HG03108 (cell line): ENCODE results near the gene NME2.
"Not testable (repeated sequence)": the region's sequence is repeated elsewhere in the genome, so short reads cannot be mapped to it uniquely, and the experiment has no call there.

Experiments used
- ATAC-seq: cut with Tn5 transposase; IDR thresholded peaks from one replicate; pipeline ENCODE4 v1.9.1; 2021; ENCODE audit warnings: moderate library complexity; ENCODE audit not compliant: unreplicated experiment

Gene NME2

GRCh38 chr17:51152766-51153209 lies 13.4 kb upstream of the NME2 start:
- no peak for ATAC-seq

- ATAC-seq: peak; percentile 87
These were observed 12.8 kb upstream of the NME2 start, which contains the start of gene NME1 for GRCh38 chr17:51153210-51154072. TSS of gene NME1 (plus strand) at chr17:51153559. CDS start at chr17:51155655, 2,096 bp downstream.

GRCh38 chr17:51154176-51154575 lies 12.0 kb upstream of the NME2 start:
- no peak for ATAC-seq

- no peak for ATAC-seq
These were observed 10.8 kb upstream of the NME2 start for GRCh38 chr17:51155416-51155815.

GRCh38 chr17:51159604-51160003 lies 6.6 kb upstream of the NME2 start:
- no peak for ATAC-seq

- no peak for ATAC-seq
These were observed 4.7 kb upstream of the NME2 start for GRCh38 chr17:51161541-51161940.

- no peak for ATAC-seq
These were observed 1.1 kb upstream of the NME2 start for GRCh38 chr17:51164911-51165679.

GRCh38 chr17:51165680-51166197 lies 472 bp upstream of the NME2 start:
- no peak for ATAC-seq

- ATAC-seq: peak; percentile 35
These were observed 1.0 kb downstream of the NME2 start for GRCh38 chr17:51166987-51167931.

GRCh38 chr17:51169340-51169739 lies 3.1 kb downstream of the NME2 start:
- no peak for ATAC-seq

- no peak for ATAC-seq
These were observed 4.5 kb downstream of the NME2 start for GRCh38 chr17:51170736-51171135.

- ATAC-seq: not testable (repeated sequence)
These were observed 5.8 kb downstream of the NME2 start for GRCh38 chr17:51172030-51172429.

GRCh38 chr17:51180486-51180885 lies 14.3 kb downstream of the NME2 start:
- no peak for ATAC-seq

- ATAC-seq: no peak
These were observed 17.9 kb downstream of the NME2 start for GRCh38 chr17:51184124-51184523.

GRCh38 chr17:51185763-51186332 lies 19.6 kb downstream of the NME2 start:
- ATAC-seq: no peak

- no peak for ATAC-seq
These were observed 22.1 kb downstream of the NME2 start for GRCh38 chr17:51188271-51188833.

GRCh38 chr17:51189162-51189561 lies 23.0 kb downstream of the NME2 start:
- no peak for ATAC-seq

GRCh38 chr17:51189628-51190027 lies 23.4 kb downstream of the NME2 start:
- no peak for ATAC-seq

- ATAC-seq: no peak
These were observed 25.7 kb downstream of the NME2 start for GRCh38 chr17:51191895-51192294.

- ATAC-seq: no peak
These were observed 31.5 kb downstream of the NME2 start for GRCh38 chr17:51197754-51198153.
